ENCODE measurements around the gene MAP3K19. TPM values are rescaled to one million over a fixed set of nuclear protein-coding genes. Genes with fewer than 3 reads are reported as not detected.

Gene MAP3K19
- total RNA-seq, 1 experiment from 2014 or later = not detected

GRCh38 chr2:135096665-135097446 is 49.6 kb upstream of the MAP3K19 start (continued):
- TF ChIP-seq STAT6 (CRISPR knock-in tag; conservative IDR thresholded peaks at IDR 0.05; ENCODE audit: low read depth) (no peak), CREB1 (CRISPR knock-in tag; IDR thresholded peaks at IDR 0.05) (no peak)

GRCh38 chr2:135095591-135095990 is 48.3 kb upstream of the MAP3K19 start:
- TF ChIP-seq IRF1 (CRISPR knock-in tag; IDR thresholded peaks at IDR 0.05) = no peak
- TF ChIP-seq ATF6 (CRISPR knock-in tag; IDR thresholded peaks at IDR 0.05) = no peak
- no peak for TF ChIP-seq ZNF232 (CRISPR knock-in tag; IDR thresholded peaks at IDR 0.05)
- TF ChIP-seq ZBTB21 (CRISPR knock-in tag; IDR thresholded peaks at IDR 0.05; ENCODE audit: borderline replicate concordance) = no peak
- no peak for TF ChIP-seq ETV6 (CRISPR knock-in tag; IDR thresholded peaks at IDR 0.05)
- TF ChIP-seq ZNF263 (CRISPR knock-in tag; IDR thresholded peaks at IDR 0.05; ENCODE audit: low read depth) = no peak
- no peak for TF ChIP-seq NR3C1 (CRISPR knock-in tag; conservative IDR thresholded peaks at IDR 0.05; ENCODE audit: low read depth)
- no peak for TF ChIP-seq SP1 (CRISPR knock-in tag; conservative IDR thresholded peaks at IDR 0.05)
- no peak for TF ChIP-seq CREB1 (CRISPR knock-in tag; IDR thresholded peaks at IDR 0.05)
- TF ChIP-seq ATF2 (CRISPR knock-in tag; IDR thresholded peaks at IDR 0.05; ENCODE audit: borderline replicate concordance, low read depth) = no peak
- no peak for TF ChIP-seq GTF2I (CRISPR knock-in tag; conservative IDR thresholded peaks at IDR 0.05)
- TF ChIP-seq ZNF532 (CRISPR knock-in tag; IDR thresholded peaks at IDR 0.05; ENCODE audit: borderline replicate concordance) = no peak
- Mint-ChIP-seq H3K27me3 (ENCODE audit: low read depth) (no peaks in the 10 kb centered on the region), H3K9me3 (no peaks in the 10 kb centered on the region), H3K4me3 (no peak overlapping the region), H3K36me3 (peaks cover 9% of the 10 kb centered on the region; the same call in 1 of the 2 replicates), H3K27ac (no peak overlapping the region), H3K4me1 (no peaks in the 10 kb centered on the region)
- no peak for ATAC-seq
- DNase-seq (ENCODE audit: low spot score) = no peak
- ChIA-PET CTCF (no interaction called here), POLR2A (no interaction called here)

Measured in WTC11 (cell line).